Astrocyte of the spinal cord (primary cell): ENCODE results near the gene TCF12.

ENCODE experiments used
- DNase-seq: peaks from one replicate; pipeline ENCODE4 v3.0.0; 2011; ENCODE audit warnings: low read depth, low spot score
- H3K4me3 ChIP-seq: 2 replicates; pipeline ENCODE4 v1.5.1; 2011; ENCODE audit warnings: low read depth, mild to moderate bottlenecking, low read length, moderate library complexity
- CTCF ChIP-seq: IDR thresholded peaks from 2 replicates; pipeline ENCODE4 v1.5.1; 2012; ENCODE audit warnings: low read depth, mild to moderate bottlenecking, low read length, inconsistent platforms
- in situ Hi-C: cut with HindIII; loops from 2 replicates; pipeline ENCODE4 v1.10.0; 2017; ENCODE audit warnings: low sequenced_read_pairs

The TCF12 gene

GRCh38 chr15:57302640-57303257, 384.3 kb downstream of the TCF12 start:
- TF ChIP-seq CTCF: no peak
- in situ Hi-C loops: no loop called here
- DNase-seq: no peak
- no peak overlapping the region for H3K4me3 ChIP-seq

- TF ChIP-seq CTCF: no peak
- no peak for DNase-seq
- in situ Hi-C loops: no loop called here
- no peak overlapping the region for H3K4me3 ChIP-seq
Measured at GRCh38 chr15:57305009-57305408, 386.6 kb downstream of the TCF12 start.

- H3K4me3 ChIP-seq: peak overlapping the region; percentile 36
- peak; percentile 91 for TF ChIP-seq CTCF
- in situ Hi-C loops: no loop called here
- DNase-seq: peak; percentile 61
Measured at GRCh38 chr15:57306161-57306943, 387.9 kb downstream of the TCF12 start.

- DNase-seq: no peak
- H3K4me3 ChIP-seq: peak overlapping the region; percentile 36
- no peak for TF ChIP-seq CTCF
- in situ Hi-C loops: no loop called here
Measured at GRCh38 chr15:57306944-57307411, 388.5 kb downstream of the TCF12 start.

- no peak overlapping the region for H3K4me3 ChIP-seq
- DNase-seq: no peak
- in situ Hi-C loops: no loop called here
- no peak for TF ChIP-seq CTCF
Measured at GRCh38 chr15:57307527-57308169, 389.2 kb downstream of the TCF12 start.

GRCh38 chr15:57308170-57308545, 389.7 kb downstream of the TCF12 start:
- in situ Hi-C loops: no loop called here
- no peak overlapping the region for H3K4me3 ChIP-seq
- no peak for DNase-seq
- TF ChIP-seq CTCF: no peak
